MCF 10A (cell line): ENCODE measurements around the gene CDH6. TPM values are rescaled to one million over a fixed set of nuclear protein-coding genes. Genes with fewer than 3 reads are reported as not detected.

Experiments
- BruUV-seq: library from RNA; stranded (reverse); fragments of 400-500 nt; replicated peaks from 2 replicates; lab custom pipeline; 2021; lab: Mats Ljungman, UMichigan
- CTCF ChIA-PET: fragments of 300-600 bp; sonication (Branson Sonifier 250); formaldehyde crosslinking; extraction: SDS; loops from one replicate; lab custom pipeline; 2021; ENCODE audit warnings: antibody characterized with exemption, inconsistent platforms; lab: Yijun Ruan, JAX
- POLR2A ChIA-PET: fragments of 300-600, 350-650 bp; sonication (Branson Sonifier 250); formaldehyde crosslinking; extraction: SDS; loops from one replicate; lab custom pipeline; 2020; ENCODE audit warnings: antibody characterized with exemption, inconsistent platforms; lab: Yijun Ruan, JAX
- DNase-seq: peaks from one replicate; pipeline ENCODE4 v3.0.0-alpha.2; 2018; ENCODE audit not compliant: unreplicated experiment
- H3K27ac Mint-ChIP-seq: one replicate; pipeline ENCODE4 v1.8.0; 2022; ENCODE audit warnings: mild to moderate bottlenecking, low read depth, mixed read lengths; ENCODE audit not compliant: unreplicated experiment
- H3K27me3 Mint-ChIP-seq: one replicate; pipeline ENCODE4 v1.8.0; 2022; ENCODE audit warnings: mixed read lengths; ENCODE audit not compliant: insufficient read depth, unreplicated experiment
- H3K36me3 Mint-ChIP-seq: one replicate; pipeline ENCODE4 v1.8.0; 2022; ENCODE audit warnings: mild to moderate bottlenecking, moderate library complexity, mixed read lengths; ENCODE audit not compliant: insufficient read depth, unreplicated experiment
- H3K4me1 Mint-ChIP-seq: one replicate; pipeline ENCODE4 v1.8.0; 2022; ENCODE audit warnings: mixed read lengths; ENCODE audit not compliant: insufficient read depth, unreplicated experiment
- H3K4me3 Mint-ChIP-seq: one replicate; pipeline ENCODE4 v1.8.0; 2022; ENCODE audit warnings: mild to moderate bottlenecking, moderate library complexity, mixed read lengths; ENCODE audit not compliant: unreplicated experiment
- H3K9me3 Mint-ChIP-seq: one replicate; pipeline ENCODE4 v1.8.0; 2022; ENCODE audit warnings: mixed read lengths; ENCODE audit not compliant: unreplicated experiment
- CTCF ChIP-seq: fragments of 200-600 bp; IDR thresholded peaks from one replicate; pipeline ENCODE4 v1.8.0; 2022; ENCODE audit warnings: antibody characterized with exemption, mild to moderate bottlenecking; ENCODE audit not compliant: unreplicated experiment
- intact Hi-C: fragments of 100-400 bp; cut with micrococcal nuclease; formaldehyde crosslinking; loops from 2 replicates; pipeline ENCODE4 v1.14.1; 2022
- total RNA-seq: library from RNA; stranded (reverse); gene quantifications from 2 replicates; pipeline ENCODE4 v1.2.3, GENCODE V29; 2022

Gene CDH6
- total RNA-seq, 1 experiment from 2014 or later: not detected

GRCh38 chr5:31378136-31378535 is 184.7 kb downstream of the CDH6 start:
- Mint-ChIP-seq H3K9me3 (no peaks in the 10 kb centered on the region), H3K4me1 (peaks cover 5% of the 10 kb centered on the region), H3K36me3 (no peaks in the 10 kb centered on the region), H3K27me3 (no peaks in the 10 kb centered on the region), H3K4me3 (no peak overlapping the region), H3K27ac (no peak overlapping the region)
- CTCF ChIA-PET: no interaction called here
- no peak for TF ChIP-seq CTCF
- DNase-seq: no peak
- intact Hi-C loops: no loop called here
- no TSS peak for BruUV-seq
- POLR2A ChIA-PET: no interaction called here
